K562 treated with DMSO at 1 percent for 4 hours (cell line): Measurements from ENCODE around the gene EIF4A2. TPM values are rescaled to one million over a fixed set of nuclear protein-coding genes. Genes with fewer than 3 reads are reported as not detected.

Source experiments
- total RNA-seq: library from RNA; unstranded; fragments of 300-600 nt; gene quantifications from 2 replicates; pipeline ENCODE4 v1.2.3, GENCODE V29; 2022; ENCODE audit not compliant: insufficient read depth

EIF4A2 gene
- total RNA-seq: 120 and 173 TPM in 2 replicates

GRCh38 chr3:186783058-186783730 lies at the start of gene EIF4A2:
Gene EIF4A2, plus strand, starts transcription at chr3:186783577. Its CDS starts 34 bp downstream, at chr3:186783611.

DNA sequence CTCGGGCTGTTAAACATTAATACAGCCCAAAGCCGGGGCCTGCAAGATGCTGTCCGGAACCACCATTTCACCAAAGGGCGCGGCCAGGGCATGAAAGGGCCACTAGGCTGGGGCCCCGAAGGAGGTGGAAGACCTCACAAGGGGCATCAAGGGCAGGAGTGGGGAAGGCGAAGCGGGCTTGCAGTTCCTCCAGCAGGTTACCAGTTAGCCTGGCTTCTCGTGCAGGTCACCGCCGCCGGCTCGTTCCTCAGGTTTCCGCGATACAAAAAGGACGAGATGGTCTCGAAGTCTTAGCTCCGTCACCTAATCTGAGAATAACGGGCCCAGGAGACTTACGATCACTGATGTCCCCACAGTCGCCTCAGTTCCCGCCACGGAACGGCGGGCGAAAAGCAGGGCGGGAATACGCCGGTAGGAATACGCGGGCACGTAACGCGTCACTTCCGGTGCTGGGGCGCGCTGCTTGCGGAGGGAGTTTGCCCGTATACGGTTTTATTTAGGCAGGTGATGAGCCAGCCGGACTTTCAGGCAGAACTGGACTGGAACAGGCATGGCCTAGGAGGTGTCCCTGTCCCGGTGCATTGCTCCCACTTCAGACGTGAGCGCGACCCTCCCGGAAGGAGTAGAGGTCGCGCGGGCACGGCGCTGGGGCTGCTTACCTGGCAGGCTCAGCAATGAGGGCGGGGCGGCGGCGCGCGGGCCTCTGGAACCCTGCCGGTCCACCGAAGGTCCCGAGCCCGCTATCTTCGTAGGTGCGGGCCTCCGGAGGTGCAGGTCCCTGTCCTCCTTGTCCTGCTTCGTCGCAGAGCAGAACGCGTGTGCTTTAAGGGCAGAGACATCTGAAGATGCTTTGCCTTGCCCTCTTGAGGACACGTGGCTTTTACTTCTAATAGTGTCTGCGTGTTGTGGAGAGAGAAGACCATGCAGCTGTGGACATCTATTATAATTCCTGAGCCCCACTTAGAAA lies 23.0 kb downstream of the EIF4A2 start, which contains the start of gene RFC4:
Gene RFC4 (minus strand): TSS at position 394 of the 967 bp plus-strand sequence. CDS start 1,769 bp downstream, outside the sequence.

Other genes starting within 250 kb of the EIF4A2 start
- gene CRYGS, start 239.2 kb upstream of the EIF4A2 start, total RNA-seq: 1.5 and 3.0 TPM in 2 replicates
- 6.0 and 11.2 TPM in 2 replicates for gene TBCCD1, start 216.2 kb upstream of the EIF4A2 start, total RNA-seq
- 70.7 and 71.2 TPM in 2 replicates for gene DNAJB11, start 212.9 kb upstream of the EIF4A2 start, total RNA-seq
- gene AHSG, start 170.5 kb upstream of the EIF4A2 start, total RNA-seq: not detected in 2 replicates
- gene FETUB, start 143.2 kb upstream of the EIF4A2 start, total RNA-seq: not detected in 2 replicates
- not detected in 2 replicates for gene HRG, start 117.6 kb upstream of the EIF4A2 start, total RNA-seq
- not detected in 2 replicates for gene KNG1, start 66.2 kb upstream of the EIF4A2 start, total RNA-seq
- 102 and 121 TPM in 2 replicates for gene RFC4, start 22.9 kb downstream of the EIF4A2 start, total RNA-seq
- not detected in 2 replicates for gene ADIPOQ, start 59.1 kb downstream of the EIF4A2 start, total RNA-seq
- 50.3 and 65.1 TPM in 2 replicates for gene ST6GAL1, start 146.9 kb downstream of the EIF4A2 start, total RNA-seq